H9 (cell line): Measurements from ENCODE around the gene PDE3A. TPM values are rescaled to one million over a fixed set of nuclear protein-coding genes. Genes with fewer than 3 reads are reported as not detected.
"Not testable (repeated sequence)": the region's sequence is repeated elsewhere in the genome, so short reads cannot be mapped to it uniquely, and the experiment has no call there.

Experiments used
- DNase-seq: peaks from one replicate; pipeline ENCODE4 v3.0.0-alpha.2; 2017
- H2AFZ ChIP-seq: one replicate; pipeline ENCODE4 v1.6.1; 2013; ENCODE audit warnings: mild to moderate bottlenecking, low read length, control low read depth, moderate library complexity
- H2AK5ac ChIP-seq: 2 replicates; pipeline ENCODE4 v1.6.1; 2013; ENCODE audit warnings: low read length, control low read depth, mixed read lengths; ENCODE audit not compliant: insufficient read length
- H2BK120ac ChIP-seq: one replicate; pipeline ENCODE4 v1.6.1; 2013; ENCODE audit warnings: low read depth, mild to moderate bottlenecking, low read length, control low read depth, inconsistent platforms; ENCODE audit not compliant: poor library complexity, severe bottlenecking
- H2BK12ac ChIP-seq: 2 replicates; pipeline ENCODE4 v1.6.1; 2013; ENCODE audit warnings: low read length, control low read depth, mixed read lengths, low read depth; ENCODE audit not compliant: insufficient read length
- H2BK15ac ChIP-seq: 2 replicates; pipeline ENCODE4 v1.6.1; 2013; ENCODE audit warnings: low read depth, low read length, control low read depth
- H2BK20ac ChIP-seq: one replicate; pipeline ENCODE4 v1.6.1; 2013; ENCODE audit warnings: low read depth, mild to moderate bottlenecking, low read length, control low read depth, inconsistent platforms; ENCODE audit not compliant: poor library complexity, severe bottlenecking
- H2BK5ac ChIP-seq: 2 replicates; pipeline ENCODE4 v1.6.1; 2013; ENCODE audit warnings: low read length, control low read depth, mixed read lengths; ENCODE audit not compliant: insufficient read length
- H3K14ac ChIP-seq: 2 replicates; pipeline ENCODE4 v1.6.1; 2013; ENCODE audit warnings: low read length, control low read depth; ENCODE audit not compliant: insufficient read depth
- H3K18ac ChIP-seq: 2 replicates; pipeline ENCODE4 v1.6.1; 2013; ENCODE audit warnings: low read depth, mild to moderate bottlenecking, mixed read lengths, low read length, control low read depth; ENCODE audit not compliant: insufficient read length
- H3K23ac ChIP-seq: 2 replicates; pipeline ENCODE4 v1.6.1; 2013; ENCODE audit warnings: low read length, control low read depth, mixed read lengths, low read depth; ENCODE audit not compliant: insufficient read length
- H3K23me2 ChIP-seq: 2 replicates; pipeline ENCODE4 v1.6.1; 2013; ENCODE audit warnings: low read depth, mild to moderate bottlenecking, mixed read lengths, low read length, control low read depth; ENCODE audit not compliant: insufficient read length, poor library complexity, severe bottlenecking
- H3K27ac ChIP-seq: 2 replicates; pipeline ENCODE4 v1.5.1; 2013; ENCODE audit warnings: low read length, control low read depth, mixed read lengths, low read depth; ENCODE audit not compliant: insufficient read length
- H3K27me3 ChIP-seq: 2 replicates; pipeline ENCODE4 v1.6.1; 2013; ENCODE audit warnings: low read length, control low read depth, inconsistent platforms; ENCODE audit not compliant: insufficient read depth
- H3K4ac ChIP-seq: 2 replicates; pipeline ENCODE4 v1.6.1; 2013; ENCODE audit warnings: low read depth, mild to moderate bottlenecking, control low read depth, inconsistent platforms, low read length, moderate library complexity
- H3K4me1 ChIP-seq: 2 replicates; pipeline ENCODE4 v1.6.1; 2013; ENCODE audit warnings: low read length, control low read depth, inconsistent platforms; ENCODE audit not compliant: insufficient read depth
- H3K4me2 ChIP-seq: 2 replicates; pipeline ENCODE4 v1.6.1; 2013; ENCODE audit warnings: low read length, control low read depth, mixed read lengths; ENCODE audit not compliant: insufficient read length, insufficient read depth
- H3K56ac ChIP-seq: 2 replicates; pipeline ENCODE4 v1.6.1; 2013; ENCODE audit warnings: low read depth, mild to moderate bottlenecking, mixed read lengths, low read length, control low read depth; ENCODE audit not compliant: insufficient read length
- H3K79me1 ChIP-seq: 2 replicates; pipeline ENCODE4 v1.6.1; 2013; ENCODE audit warnings: low read depth, mild to moderate bottlenecking, moderate library complexity, low read length, control low read depth, inconsistent platforms; ENCODE audit not compliant: insufficient read depth, poor library complexity, severe bottlenecking
- H3K79me2 ChIP-seq: 2 replicates; pipeline ENCODE4 v1.6.1; 2013; ENCODE audit warnings: low read length, control low read depth, inconsistent platforms; ENCODE audit not compliant: insufficient read depth
- H3K9ac ChIP-seq: 2 replicates; pipeline ENCODE4 v1.6.1; 2013; ENCODE audit warnings: low read length, control low read depth, mixed read lengths; ENCODE audit not compliant: insufficient read length; ENCODE audit errors: extremely low read depth
- H3K9me3 ChIP-seq: one replicate; pipeline ENCODE4 v1.6.1; 2013; ENCODE audit warnings: low read depth, low read length, inconsistent platforms; ENCODE audit not compliant: control insufficient read depth
- H3T11ph ChIP-seq: one replicate; pipeline ENCODE4 v1.6.1; 2013; ENCODE audit warnings: mild to moderate bottlenecking, low read length, control low read depth, inconsistent platforms
- H4K20me1 ChIP-seq: one replicate; pipeline ENCODE4 v1.6.1; 2013; ENCODE audit not compliant: control insufficient read depth, insufficient read length, insufficient read depth
- H4K5ac ChIP-seq: 2 replicates; pipeline ENCODE4 v1.6.1; 2013; ENCODE audit warnings: low read depth, mild to moderate bottlenecking, mixed read lengths, low read length, control low read depth; ENCODE audit not compliant: insufficient read length
- H4K8ac ChIP-seq: replicated peaks from 2 replicates; pipeline ENCODE4 v1.6.1; 2013; ENCODE audit warnings: low read length, control low read depth, mixed read lengths, low read depth; ENCODE audit not compliant: insufficient read length
- H4K91ac ChIP-seq: 2 replicates; pipeline ENCODE4 v1.6.1; 2013; ENCODE audit warnings: low read depth, mild to moderate bottlenecking, moderate library complexity, mixed read lengths, low read length, control low read depth; ENCODE audit not compliant: insufficient read length
- H3K27ac Mint-ChIP-seq, 3 experiments: 2 replicates in 2 of 3; 3 replicates in 1 of 3; pipeline ENCODE4 v1.8.0; 2020 to 2021; ENCODE audit warnings: mixed read lengths in 3 of 3, mild to moderate bottlenecking in 1 of 3, moderate library complexity in 1 of 3
- H3K27me3 Mint-ChIP-seq: 2 replicates; pipeline ENCODE4 v1.8.0; 2021; ENCODE audit warnings: low read depth, mild to moderate bottlenecking, moderate library complexity, mixed read lengths
- H3K36me3 Mint-ChIP-seq, 3 experiments: 2 replicates in 2 of 3; 3 replicates in 1 of 3; pipeline ENCODE4 v1.8.0; 2020 to 2021; ENCODE audit warnings: low read depth in 3 of 3, mixed read lengths in 3 of 3; ENCODE audit not compliant: insufficient read depth in 1 of 3
- H3K4me1 Mint-ChIP-seq, 2 experiments: 2 replicates each; pipeline ENCODE4 v1.8.0; 2020; ENCODE audit warnings: mixed read lengths in 2 of 2
- H3K4me3 Mint-ChIP-seq, 2 experiments: 2 replicates in 1 of 2; 3 replicates in 1 of 2; pipeline ENCODE4 v1.8.0; 2020 to 2021; ENCODE audit warnings: mild to moderate bottlenecking in 2 of 2, mixed read lengths in 2 of 2, moderate library complexity in 1 of 2
- H3K9me3 Mint-ChIP-seq, 2 experiments: 2 replicates in 1 of 2; 3 replicates in 1 of 2; pipeline ENCODE4 v1.8.0; 2020; ENCODE audit warnings: mild to moderate bottlenecking in 2 of 2, mixed read lengths in 2 of 2, moderate library complexity in 1 of 2
- CTCF ChIP-seq: fragments of 200-600 bp; sonication (generic); conservative IDR thresholded peaks from 3 replicates; pipeline ENCODE4 v1.8.0; 2021; ENCODE audit warnings: antibody characterized with exemption, mild to moderate bottlenecking
- WGBS: extraction: QIAGEN DNeasy Blood & Tissue Kit; methylation state at CpG from one replicate; pipeline ENCODE4 v1.1.7; 2013; ENCODE audit warnings: missing lambda C conversion rate, low lambda C conversion rate, mixed read lengths; ENCODE audit not compliant: insufficient read length; ENCODE audit errors: extremely low coverage; 5-methylcytosine and 5-hydroxymethylcytosine counted together
- total RNA-seq: library from RNA; stranded (reverse); gene quantifications from 2 replicates; pipeline ENCODE4 v1.2.1, GENCODE V29; 2021

Gene PDE3A
- total RNA-seq, 1 experiment from 2014 or later, result 3.0 TPM

GRCh38 chr12:20383612-20384011, 15.3 kb downstream of the PDE3A start:
- H2AFZ ChIP-seq, result no peak overlapping the region
- no peak overlapping the region for H4K5ac ChIP-seq
- WGBS, result no CpG with 5 or more reads among the region's 2 CpGs
- Mint-ChIP-seq H3K4me1 (peaks cover 7 to 8% of the 10 kb centered on the region in 2 experiments), H3K27ac (no peak overlapping the region), H3K9me3 (peaks cover 13 to 14% of the 10 kb centered on the region in 2 experiments; a peak in 3 of 5 replicates), H3K4me3 (no peak overlapping the region), H3K27me3 (no peaks in the 10 kb centered on the region; the same call in 1 of the 2 replicates), H3K36me3 (peaks cover 0 to 20% (median 10%) of the 10 kb centered on the region in 3 experiments; a peak in 5 of 7 replicates)
- H3K79me2 ChIP-seq, result no peaks in the 10 kb centered on the region
- H3K79me1 ChIP-seq, result no peaks in the 10 kb centered on the region
- H3K56ac ChIP-seq, result no peak overlapping the region
- peak; percentile 46; the same call in 1 of the 3 replicates for TF ChIP-seq CTCF
- no peak overlapping the region for H2BK120ac ChIP-seq
- H3K4me2 ChIP-seq, result no peak overlapping the region
- H2AK5ac ChIP-seq, result no peak overlapping the region
- no peak overlapping the region for H2BK12ac ChIP-seq
- H3K4me1 ChIP-seq, result no peaks in the 10 kb centered on the region; the same call in 1 of the 2 replicates
- H3K4ac ChIP-seq, result no peak overlapping the region
- no peak overlapping the region for H3T11ph ChIP-seq
- no peak overlapping the region for H2BK5ac ChIP-seq
- no peaks in the 10 kb centered on the region for H4K20me1 ChIP-seq
- no peaks in the 10 kb centered on the region for H3K9me3 ChIP-seq
- no peaks in the 10 kb centered on the region for H3K27me3 ChIP-seq
- H2BK20ac ChIP-seq, result no peak overlapping the region
- H3K23me2 ChIP-seq, result no peaks in the 10 kb centered on the region
- H4K8ac ChIP-seq, result no peak overlapping the region
- no peak overlapping the region for H3K23ac ChIP-seq
- no peak overlapping the region for H2BK15ac ChIP-seq
- no peak overlapping the region for H4K91ac ChIP-seq
- no peak overlapping the region for H3K9ac ChIP-seq
- no peak overlapping the region for H3K18ac ChIP-seq
- no peak overlapping the region for H3K14ac ChIP-seq
- H3K27ac ChIP-seq, result no peak overlapping the region
- DNase-seq, result no peak

- WGBS, result no CpG with 5 or more reads among the region's 6 CpGs
- H3K9ac ChIP-seq, H3K27ac Mint-ChIP-seq, DNase-seq, H2AFZ ChIP-seq, H2BK20ac ChIP-seq, H3K4ac ChIP-seq, H3K4me1 ChIP-seq, H3K27ac ChIP-seq, H3K9me3 ChIP-seq, H2BK5ac ChIP-seq, H2BK120ac ChIP-seq, H4K91ac ChIP-seq, H3K79me1 ChIP-seq, H3K23me2 ChIP-seq, H3K27me3 ChIP-seq, H4K20me1 ChIP-seq, H3K4me3 Mint-ChIP-seq, H2BK12ac ChIP-seq, H3K79me2 ChIP-seq, H4K8ac ChIP-seq, H2BK15ac ChIP-seq, H3K14ac ChIP-seq, H3K27me3 Mint-ChIP-seq, H3K4me2 ChIP-seq, H2AK5ac ChIP-seq, H4K5ac ChIP-seq, H3K56ac ChIP-seq, H3T11ph ChIP-seq, H3K18ac ChIP-seq, H3K23ac ChIP-seq: not testable (repeated sequence)
- H3K9me3 Mint-ChIP-seq, result peaks cover 13 to 14% of the 10 kb centered on the region in 2 experiments; a peak in 3 of 5 replicates
- peaks cover 0 to 20% (median 10%) of the 10 kb centered on the region in 3 experiments; a peak in 5 of 7 replicates for H3K36me3 Mint-ChIP-seq
- peaks cover 10 to 11% of the 10 kb centered on the region in 2 experiments for H3K4me1 Mint-ChIP-seq
These were observed 16.5 kb downstream of the PDE3A start for GRCh38 chr12:20384836-20385235.
